Coronary artery (tissue), 2 donors: ENCODE data around the gene NRG4.

ENCODE experiments used
- DNase-seq: peaks from one replicate; pipeline ENCODE4 v3.0.0-alpha.2; 2017; ENCODE audit warnings: low spot score
- H3K27ac ChIP-seq, 2 donors: fragments of 200-600 bp; sonication (generic); one replicate each; pipeline ENCODE4 v1.5.1; 2016 to 2019
- H3K4me3 ChIP-seq: fragments of 200-600 bp; sonication (generic); 2 replicates; pipeline ENCODE4 v1.5.1; 2016; ENCODE audit warnings: mild to moderate bottlenecking, moderate library complexity
- CTCF ChIP-seq: fragments of 200-600 bp; sonication (generic); IDR thresholded peaks from one replicate; pipeline ENCODE4 v1.5.1; 2019; ENCODE audit warnings: antibody characterized with exemption

The NRG4 gene

DNA sequence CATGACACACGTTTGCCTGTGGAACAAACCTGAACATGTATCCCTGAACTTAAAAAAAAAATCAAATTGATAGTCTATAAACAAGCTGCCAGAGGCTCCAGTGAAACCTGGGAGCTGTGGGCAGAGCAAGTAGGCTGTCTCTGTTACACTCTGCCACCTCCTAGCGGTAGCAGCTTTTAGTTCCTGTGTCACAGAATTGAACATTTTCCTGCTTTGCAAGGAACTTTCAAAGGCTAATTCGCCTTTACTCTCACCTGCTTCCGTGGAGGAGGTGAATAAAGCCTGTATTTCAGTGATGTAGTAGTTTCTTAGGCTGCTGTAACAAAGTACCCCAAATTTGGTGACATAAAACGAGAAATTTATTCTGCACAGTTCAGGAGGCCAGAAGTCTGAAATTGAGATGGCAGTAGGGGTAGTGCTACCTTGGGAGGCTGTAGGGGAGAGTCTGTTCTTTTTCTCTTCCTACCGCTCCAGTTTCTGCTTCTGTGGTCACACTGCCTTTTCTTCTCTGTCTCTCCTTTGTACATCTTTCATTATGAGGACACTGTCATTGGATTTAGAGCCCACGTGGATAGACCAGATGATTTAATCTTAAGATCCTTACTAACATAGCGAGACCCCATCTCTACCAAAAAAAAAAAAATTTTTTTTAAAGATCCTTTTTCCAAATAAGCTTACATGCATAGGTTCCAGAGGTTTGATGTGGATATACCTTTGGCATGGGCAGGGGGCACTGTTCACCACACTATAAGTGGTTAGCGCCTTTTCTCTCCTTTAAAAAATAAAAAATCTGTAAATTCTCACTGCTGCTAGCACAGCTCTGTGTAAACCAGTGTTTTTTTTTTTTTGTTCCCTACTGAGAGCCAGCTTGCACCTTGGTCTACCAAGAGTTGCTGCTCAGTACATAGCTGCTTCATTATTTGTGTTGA lies 83.3 kb downstream of the NRG4 start:
- no peak overlapping the region for H3K27ac ChIP-seq
- TF ChIP-seq CTCF = no peak
- no peak for DNase-seq
- no peak overlapping the region for H3K4me3 ChIP-seq

DNA sequence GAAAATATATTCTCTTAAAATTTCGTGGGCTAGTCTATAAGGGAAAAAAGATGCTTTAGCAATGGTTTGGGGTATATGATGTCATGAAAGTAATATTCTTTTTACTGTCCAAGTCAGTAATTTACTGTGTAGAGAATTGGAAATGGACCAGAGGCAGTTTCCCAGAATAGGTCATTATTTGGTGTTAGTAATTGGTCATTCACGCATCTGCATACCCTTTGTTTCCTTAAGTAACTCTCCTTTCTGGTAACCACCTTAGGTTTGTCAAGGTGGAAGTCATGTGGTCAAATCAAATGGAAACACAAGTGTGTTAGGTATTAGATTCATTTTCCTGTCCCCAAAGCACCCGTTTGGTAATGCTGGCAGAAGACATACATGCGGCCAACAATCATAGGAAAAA lies 84.6 kb downstream of the NRG4 start:
- Histone ChIP-seq H3K27ac (no peak overlapping the region), H3K4me3 (no peak overlapping the region)
- DNase-seq = no peak
- no peak for TF ChIP-seq CTCF

DNA sequence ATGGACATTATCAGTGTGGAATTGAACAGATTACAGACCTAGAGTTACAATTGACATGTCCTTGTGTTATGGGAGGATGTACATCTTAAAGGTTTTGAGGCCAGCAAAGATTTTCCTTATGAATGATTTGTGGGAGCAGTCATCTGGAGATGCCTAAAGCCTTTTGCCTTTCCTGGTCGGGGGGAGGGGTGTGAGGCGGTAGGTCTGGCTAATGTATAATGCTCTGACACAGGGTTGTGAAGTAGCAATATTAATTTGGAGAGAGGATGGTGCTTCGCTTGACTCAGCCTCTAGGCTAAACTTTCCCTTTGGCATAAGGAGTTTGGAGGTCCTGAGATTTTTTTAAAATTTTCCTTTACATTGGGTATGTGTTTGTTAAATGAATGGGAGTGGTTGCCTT lies 85.3 kb downstream of the NRG4 start:
- DNase-seq = no peak
- no peak overlapping the region for H3K4me3 ChIP-seq
- H3K27ac ChIP-seq = no peak overlapping the region
- no peak for TF ChIP-seq CTCF

GRCh38 chr15:75925440-75925839 lies 86.8 kb downstream of the NRG4 start:
- H3K27ac ChIP-seq = no peak overlapping the region
- H3K4me3 ChIP-seq = no peak overlapping the region
- DNase-seq = no peak
- TF ChIP-seq CTCF = no peak

DNA sequence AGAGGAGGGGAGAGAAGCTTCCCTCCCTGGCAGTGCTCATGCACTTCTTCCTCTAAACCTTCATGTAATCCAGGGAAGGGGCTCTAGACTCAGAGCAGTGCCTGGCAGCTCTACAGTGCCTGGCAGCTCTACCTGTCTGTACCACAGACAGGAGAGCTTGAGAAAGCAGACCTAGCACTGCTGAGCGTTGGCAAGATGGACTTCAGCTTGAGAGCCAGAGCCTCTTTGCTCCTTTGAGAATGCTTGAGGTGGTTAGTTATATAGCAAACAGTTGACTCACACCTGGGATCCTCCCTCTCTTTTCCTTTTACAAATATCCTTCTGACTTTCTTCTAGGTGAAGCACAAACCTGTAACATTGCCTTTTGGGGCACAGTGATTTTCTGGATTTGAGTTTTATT lies 87.6 kb downstream of the NRG4 start:
- no peak overlapping the region for H3K4me3 ChIP-seq
- DNase-seq = no peak
- no peak for TF ChIP-seq CTCF
- H3K27ac ChIP-seq = no peak overlapping the region

- TF ChIP-seq CTCF = no peak
- Histone ChIP-seq H3K27ac (no peak overlapping the region), H3K4me3 (no peak overlapping the region)
- DNase-seq = no peak
These were observed 88.5 kb downstream of the NRG4 start for GRCh38 chr15:75923756-75924155.
